Measurements from ENCODE around the gene DCLK1. TPM values are rescaled to one million over a fixed set of nuclear protein-coding genes. Genes with fewer than 3 reads are reported as not detected.
"Not testable (repeated sequence)": the region's sequence is repeated elsewhere in the genome, so short reads cannot be mapped to it uniquely, and the experiment has no call there.

DCLK1 gene
- total RNA-seq, 1 donor from 2014 or later, result 3.9 TPM

DNA sequence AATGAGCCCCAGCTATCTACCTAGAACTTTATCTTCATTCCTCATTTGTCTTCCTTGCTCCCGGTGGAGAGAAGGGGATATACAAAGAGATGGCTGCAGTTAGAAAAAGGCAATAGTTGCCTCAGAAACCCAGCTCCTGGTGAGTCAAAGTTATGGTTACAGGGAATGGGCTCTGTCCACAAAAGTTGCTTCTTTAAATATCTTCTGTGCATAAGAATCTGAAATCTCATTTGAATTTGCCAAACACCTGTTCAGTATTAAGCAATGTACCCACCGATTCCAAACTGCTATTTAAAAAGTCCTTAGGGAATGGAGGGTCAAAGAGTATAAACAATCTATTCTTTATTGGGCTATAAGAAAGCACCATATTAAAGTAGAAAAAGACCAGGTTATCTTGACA, 48.4 kb downstream of the DCLK1 start:
- Mint-ChIP-seq H3K36me3 (ENCODE audit: insufficient read depth) (no peaks in the 10 kb centered on the region), H3K27ac (no peak overlapping the region), H3K4me3 (ENCODE audit: low read depth) (no peak overlapping the region), H3K9me3 (ENCODE audit: low read depth) (peaks cover 2% of the 10 kb centered on the region), H3K4me1 (ENCODE audit: low read depth) (peaks cover 15% of the 10 kb centered on the region), H3K27me3 (no peaks in the 10 kb centered on the region)
- TF ChIP-seq, protein P1, sequence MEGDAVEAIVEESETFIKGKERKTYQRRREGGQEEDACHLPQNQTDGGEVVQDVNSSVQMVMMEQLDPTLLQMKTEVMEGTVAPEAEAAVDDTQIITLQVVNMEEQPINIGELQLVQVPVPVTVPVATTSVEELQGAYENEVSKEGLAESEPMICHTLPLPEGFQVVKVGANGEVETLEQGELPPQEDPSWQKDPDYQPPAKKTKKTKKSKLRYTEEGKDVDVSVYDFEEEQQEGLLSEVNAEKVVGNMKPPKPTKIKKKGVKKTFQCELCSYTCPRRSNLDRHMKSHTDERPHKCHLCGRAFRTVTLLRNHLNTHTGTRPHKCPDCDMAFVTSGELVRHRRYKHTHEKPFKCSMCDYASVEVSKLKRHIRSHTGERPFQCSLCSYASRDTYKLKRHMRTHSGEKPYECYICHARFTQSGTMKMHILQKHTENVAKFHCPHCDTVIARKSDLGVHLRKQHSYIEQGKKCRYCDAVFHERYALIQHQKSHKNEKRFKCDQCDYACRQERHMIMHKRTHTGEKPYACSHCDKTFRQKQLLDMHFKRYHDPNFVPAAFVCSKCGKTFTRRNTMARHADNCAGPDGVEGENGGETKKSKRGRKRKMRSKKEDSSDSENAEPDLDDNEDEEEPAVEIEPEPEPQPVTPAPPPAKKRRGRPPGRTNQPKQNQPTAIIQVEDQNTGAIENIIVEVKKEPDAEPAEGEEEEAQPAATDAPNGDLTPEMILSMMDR (IDR thresholded peaks at IDR 0.05; ENCODE audit: unreplicated experiment), result no peak
- DNase-seq (ENCODE audit: low spot score, unreplicated experiment), result no peak

DNA sequence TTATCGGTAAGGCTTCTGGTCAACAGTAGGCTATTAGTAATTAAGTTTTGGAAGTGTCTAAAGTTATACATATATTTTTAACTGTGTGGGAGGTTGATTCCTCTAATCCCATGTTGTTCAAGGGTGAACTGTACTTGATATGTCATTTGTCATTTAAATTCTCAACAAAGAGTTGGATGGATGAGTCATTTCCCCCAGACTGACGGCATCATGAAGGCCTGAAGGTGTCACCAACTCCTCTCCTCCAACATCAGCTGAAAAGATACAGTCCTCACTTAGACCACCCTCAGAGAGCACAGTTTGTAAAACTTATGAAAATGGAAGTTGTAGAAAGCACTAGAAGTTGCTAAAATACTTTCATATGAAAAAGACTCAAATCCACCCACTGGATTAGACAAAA, 48.8 kb downstream of the DCLK1 start:
- Mint-ChIP-seq H3K27me3 (no peaks in the 10 kb centered on the region), H3K27ac (no peak overlapping the region), H3K9me3 (ENCODE audit: low read depth) (peaks cover 2% of the 10 kb centered on the region), H3K4me3 (ENCODE audit: low read depth) (no peak overlapping the region), H3K4me1 (ENCODE audit: low read depth) (peaks cover 12% of the 10 kb centered on the region), H3K36me3 (ENCODE audit: insufficient read depth) (no peaks in the 10 kb centered on the region)
- TF ChIP-seq, protein P1 (IDR thresholded peaks at IDR 0.05; ENCODE audit: unreplicated experiment), result no peak
- DNase-seq (ENCODE audit: low spot score, unreplicated experiment), result no peak

DNA sequence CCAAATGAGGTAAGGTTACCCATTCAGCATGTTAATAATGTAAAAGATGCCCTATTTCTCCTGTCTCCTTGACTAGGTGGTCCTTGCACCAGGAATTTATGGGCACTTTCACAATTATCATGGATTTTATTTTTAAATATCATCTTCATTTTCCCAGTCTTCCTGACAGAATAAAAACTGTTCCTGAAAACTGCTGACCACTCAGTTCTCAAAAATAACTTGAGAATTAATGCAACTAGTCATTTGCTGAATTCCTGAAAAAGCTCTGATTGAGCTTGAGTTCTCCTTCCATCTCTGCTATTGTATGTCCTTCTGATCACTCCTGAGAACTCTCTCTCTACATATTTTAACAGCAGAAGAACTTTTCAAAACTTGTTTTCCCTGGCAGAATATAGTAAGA, 55.0 kb downstream of the DCLK1 start:
- Mint-ChIP-seq H3K4me3 (ENCODE audit: low read depth) (no peak overlapping the region), H3K9me3 (ENCODE audit: low read depth) (no peaks in the 10 kb centered on the region), H3K27me3 (no peaks in the 10 kb centered on the region), H3K36me3 (ENCODE audit: insufficient read depth) (no peaks in the 10 kb centered on the region), H3K27ac (no peak overlapping the region), H3K4me1 (ENCODE audit: low read depth) (peaks cover 6% of the 10 kb centered on the region)
- TF ChIP-seq, protein P1 (IDR thresholded peaks at IDR 0.05; ENCODE audit: unreplicated experiment), result no peak
- no peak for DNase-seq (ENCODE audit: low spot score, unreplicated experiment)

DNA sequence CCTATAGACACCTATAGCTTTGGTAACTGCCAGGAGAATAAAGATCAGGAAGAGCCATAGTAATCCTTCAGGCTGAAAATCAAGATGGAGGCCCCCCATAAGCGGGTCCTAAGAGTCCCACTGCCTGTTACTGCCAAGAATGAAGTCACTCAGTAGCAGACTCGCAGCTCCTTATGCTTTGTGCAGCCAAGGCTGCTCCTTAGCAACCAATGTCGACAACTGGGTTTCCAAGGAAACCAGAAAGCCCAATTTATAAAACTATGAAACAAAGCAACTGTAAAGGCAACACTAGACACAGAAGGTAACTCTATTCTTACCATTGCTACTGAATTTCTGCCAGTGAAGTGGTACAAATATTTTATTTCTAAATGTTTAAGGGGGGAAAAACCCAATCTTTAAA, 56.5 kb downstream of the DCLK1 start:
- H3K27me3 Mint-ChIP-seq, result no peaks in the 10 kb centered on the region
- TF ChIP-seq, protein P1 (IDR thresholded peaks at IDR 0.05; ENCODE audit: unreplicated experiment), result no peak
- no peaks in the 10 kb centered on the region for H3K9me3 Mint-ChIP-seq (ENCODE audit: low read depth)
- peaks cover 6% of the 10 kb centered on the region for H3K4me1 Mint-ChIP-seq (ENCODE audit: low read depth)
- H3K27ac Mint-ChIP-seq, result no peak overlapping the region
- no peak overlapping the region for H3K4me3 Mint-ChIP-seq (ENCODE audit: low read depth)
- no peak for DNase-seq (ENCODE audit: low spot score, unreplicated experiment)
- no peaks in the 10 kb centered on the region for H3K36me3 Mint-ChIP-seq (ENCODE audit: insufficient read depth)

DNA sequence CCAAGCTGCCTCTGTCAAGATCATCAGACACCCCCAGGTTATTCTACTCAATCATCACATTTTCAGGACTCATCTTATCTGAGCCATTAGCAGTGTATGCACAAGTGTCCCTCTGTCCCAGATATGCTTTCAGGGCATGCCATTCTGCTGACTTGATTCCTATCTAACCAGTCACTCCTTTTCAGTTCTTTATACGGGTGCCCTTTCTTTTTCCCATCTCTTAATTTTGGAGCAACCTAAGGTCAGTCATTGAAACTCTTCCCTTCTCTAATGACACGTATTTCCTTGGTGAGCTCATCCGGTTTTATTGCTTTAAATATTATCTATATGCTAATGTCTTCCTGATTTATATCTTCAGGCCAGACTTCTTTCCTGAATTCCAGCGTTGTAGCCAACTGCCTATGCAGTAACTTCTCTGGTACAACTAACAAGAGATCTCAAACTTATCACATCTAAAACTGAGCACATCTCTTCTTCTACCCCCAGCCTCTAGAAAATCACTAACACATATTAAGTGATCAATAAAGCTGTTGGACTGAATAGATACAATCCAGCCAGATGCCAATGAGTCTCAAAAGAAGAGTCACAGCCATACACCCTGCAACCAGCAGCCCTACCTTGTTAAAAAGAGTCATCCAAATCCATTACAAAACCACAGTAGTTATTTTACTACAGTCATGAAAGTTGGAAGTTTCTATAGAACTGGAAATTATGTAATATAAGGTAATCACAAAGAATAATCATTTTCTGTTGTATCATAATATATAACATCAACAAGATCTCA, 58.8 kb downstream of the DCLK1 start:
- Mint-ChIP-seq H3K27me3 (no peaks in the 10 kb centered on the region), H3K4me3 (ENCODE audit: low read depth) (no peak overlapping the region), H3K27ac (no peak overlapping the region), H3K4me1 (ENCODE audit: low read depth) (peaks cover 6% of the 10 kb centered on the region), H3K9me3 (ENCODE audit: low read depth) (no peaks in the 10 kb centered on the region), H3K36me3 (ENCODE audit: insufficient read depth) (no peaks in the 10 kb centered on the region)
- TF ChIP-seq, protein P1 (IDR thresholded peaks at IDR 0.05; ENCODE audit: unreplicated experiment), result no peak
- DNase-seq (ENCODE audit: low spot score, unreplicated experiment), result no peak

DNA sequence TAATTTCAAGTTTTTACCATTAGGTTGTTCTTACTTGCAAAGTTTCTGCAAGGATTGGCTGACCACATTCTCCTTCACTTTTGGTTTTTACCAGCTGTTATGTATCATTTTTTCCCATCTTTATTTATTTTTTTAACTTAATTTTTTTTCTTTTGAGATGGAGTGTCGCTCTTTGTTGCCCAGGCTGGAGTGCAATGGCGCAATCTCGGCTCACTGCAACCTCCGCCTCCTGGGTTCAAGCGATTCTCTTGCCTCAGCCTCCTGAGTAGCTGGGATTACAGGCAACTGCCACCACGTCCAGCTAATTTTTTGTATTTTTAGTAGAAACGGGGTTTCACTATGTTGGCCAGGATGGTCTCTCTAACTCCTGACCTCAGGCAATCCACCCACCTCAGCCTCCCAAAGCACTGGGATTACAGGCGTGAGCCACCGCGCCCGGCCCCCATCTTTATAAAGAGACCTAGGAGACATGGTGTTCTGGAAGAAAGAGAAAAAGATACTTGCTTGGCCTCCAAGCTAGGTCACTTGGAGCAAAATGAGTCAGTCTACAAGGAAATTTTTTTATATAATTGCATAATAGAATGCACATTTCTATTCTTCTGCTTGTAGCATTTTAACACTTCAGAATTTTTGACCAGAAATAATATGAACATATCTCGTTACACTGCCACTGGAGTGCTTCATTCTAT, 60.5 kb downstream of the DCLK1 start:
- H3K4me1 Mint-ChIP-seq (ENCODE audit: low read depth); DNase-seq (ENCODE audit: low spot score, unreplicated experiment); H3K4me3 Mint-ChIP-seq (ENCODE audit: low read depth); H3K27me3 Mint-ChIP-seq; H3K36me3 Mint-ChIP-seq (ENCODE audit: insufficient read depth); H3K27ac Mint-ChIP-seq; H3K9me3 Mint-ChIP-seq (ENCODE audit: low read depth): not testable (repeated sequence)
